Activated CD4-positive, alpha-beta T cell treated with anti-CD3 and anti-CD28 coated beads, Interleukin-2, amount 50 U/mL, for 24 hours (primary cell): ENCODE measurements around the gene MTA1.

Experiments
- DNase-seq, 2 donors: peaks; one replicate each; pipeline ENCODE4 v3.0.0-alpha.2; 2020; ENCODE audit warnings: low read depth in 1 of 2, low spot score in 1 of 2

Gene MTA1

DNA sequence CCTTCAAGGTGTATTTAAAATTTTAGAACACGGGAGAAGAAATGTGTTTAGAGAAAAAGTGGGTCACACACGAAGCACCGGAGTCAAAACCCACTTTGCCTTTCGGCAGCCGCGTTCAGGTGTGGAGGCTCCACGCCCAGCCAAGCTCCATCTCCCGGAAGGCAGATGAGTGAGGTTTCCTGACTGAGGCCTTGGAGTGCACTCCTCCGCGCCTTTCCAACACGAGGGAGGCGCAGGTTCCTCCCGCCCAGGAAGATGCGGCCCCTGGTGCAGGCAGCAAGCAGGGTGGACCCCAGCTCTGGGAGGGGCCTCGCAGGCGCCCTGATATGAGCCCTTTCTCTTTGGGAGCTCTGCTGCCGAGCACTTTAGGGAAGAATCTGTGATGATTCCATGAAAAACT, 22.5 kb downstream of the MTA1 start:
- no peak for DNase-seq

DNA sequence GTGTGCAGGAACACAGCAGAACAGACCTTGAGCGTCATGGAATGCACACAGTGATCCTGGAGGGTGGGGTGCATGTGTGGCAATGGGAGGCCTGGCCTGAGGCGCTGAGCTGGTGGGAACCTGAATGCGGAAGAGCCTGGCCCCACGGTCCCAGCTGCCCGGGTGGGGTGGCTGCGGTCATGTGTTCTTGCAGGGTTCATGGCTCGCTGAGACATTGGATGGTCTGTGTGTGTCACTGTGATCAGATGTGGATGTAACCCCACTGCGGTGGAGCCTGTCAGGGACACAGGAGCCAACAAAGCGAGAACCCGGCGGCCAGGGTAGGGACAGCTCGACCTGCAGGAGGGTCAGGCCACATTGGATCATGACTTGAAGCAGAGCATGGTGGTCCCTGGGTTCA, 23.2 kb downstream of the MTA1 start:
- no peak for DNase-seq

DNA sequence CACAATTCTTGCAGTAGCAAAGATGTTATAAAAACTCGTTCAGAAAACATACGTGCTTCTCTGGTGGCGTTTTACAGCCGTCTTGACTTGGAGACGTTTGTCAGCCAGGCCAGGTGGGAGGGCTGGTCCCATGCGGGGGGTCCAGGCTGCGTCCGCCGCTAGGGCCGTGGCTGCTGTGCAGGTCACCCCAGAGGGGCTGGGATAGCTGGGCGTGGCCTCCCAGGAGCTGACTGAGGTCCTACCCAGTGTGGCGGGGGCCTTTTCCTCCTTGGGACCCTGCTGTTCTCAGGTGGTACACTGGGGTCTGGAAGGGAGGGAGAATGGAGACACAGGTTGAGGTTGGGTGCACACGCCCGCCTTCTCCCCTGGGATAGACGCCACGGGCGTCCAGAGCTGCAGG, 25.2 kb downstream of the MTA1 start:
- DNase-seq = no peak

DNA sequence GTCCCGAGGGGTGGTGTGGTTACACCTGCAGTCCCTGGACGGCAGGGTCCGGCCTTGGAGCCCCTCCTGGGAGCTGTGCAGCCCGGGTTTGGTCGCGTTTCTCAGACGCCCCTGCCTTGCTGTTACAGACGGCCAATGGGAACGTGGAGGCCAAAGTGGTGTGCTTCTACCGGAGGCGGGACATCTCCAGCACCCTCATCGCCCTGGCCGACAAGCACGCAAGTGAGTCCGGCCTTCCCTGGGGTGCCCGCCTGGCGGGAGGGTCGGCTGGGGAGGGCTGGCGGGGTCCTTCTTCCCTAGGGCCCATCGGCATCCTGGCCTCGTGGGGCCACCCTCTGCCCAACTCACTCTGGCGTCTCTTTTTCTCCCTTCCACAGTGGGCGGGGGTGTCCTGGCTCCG, 25.7 kb downstream of the MTA1 start:
- no peak for DNase-seq

- DNase-seq = no peak
These were observed 26.5 kb downstream of the MTA1 start for GRCh38 chr14:105445901-105446845.

DNA sequence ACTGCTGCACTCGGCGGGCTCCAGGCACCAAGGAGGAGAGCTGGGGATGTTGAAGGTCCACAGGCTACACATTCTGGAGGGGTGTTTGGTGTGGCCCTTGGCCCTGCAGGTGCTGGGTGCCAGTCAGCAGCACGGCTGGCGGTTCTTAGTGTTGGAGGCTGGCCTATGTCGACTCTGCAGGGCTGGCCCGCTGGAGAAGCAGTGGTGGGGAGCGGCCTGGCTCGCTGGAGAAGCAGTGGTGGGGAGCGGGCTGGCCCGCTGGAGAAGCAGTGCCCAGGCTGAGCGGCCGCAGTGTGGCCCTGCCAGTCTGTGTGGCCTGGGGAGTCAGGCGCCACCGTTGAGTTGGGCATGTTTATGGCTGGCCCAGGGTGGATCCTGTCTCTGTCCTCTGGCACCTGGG, 27.3 kb downstream of the MTA1 start:
- no peak for DNase-seq

- no peak for DNase-seq
These were observed 28.3 kb downstream of the MTA1 start for GRCh38 chr14:105447651-105448640.

- DNase-seq = peak; percentile 37 to 39
These were observed 29.1 kb downstream of the MTA1 start for GRCh38 chr14:105448706-105449111.

- no peak for DNase-seq
These were observed 29.9 kb downstream of the MTA1 start for GRCh38 chr14:105449276-105450122.

DNA sequence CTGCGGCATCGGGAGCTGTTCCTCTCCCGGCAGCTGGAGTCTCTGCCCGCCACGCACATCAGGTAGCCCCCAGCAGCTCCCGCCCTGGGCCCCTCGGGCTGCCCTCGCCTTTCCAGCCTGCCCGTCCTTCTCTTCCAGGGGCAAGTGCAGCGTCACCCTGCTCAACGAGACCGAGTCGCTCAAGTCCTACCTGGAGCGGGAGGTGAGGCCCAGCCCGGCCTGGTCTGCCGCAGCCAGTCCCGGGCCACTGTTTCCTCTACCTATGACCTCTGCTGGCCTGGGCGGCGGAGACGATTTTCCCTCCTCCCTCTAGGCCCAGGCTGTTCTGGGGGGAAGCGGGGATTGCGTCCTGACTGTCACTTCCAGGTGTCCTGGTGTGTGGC, 30.5 kb downstream of the MTA1 start:
- no peak for DNase-seq

- no peak for DNase-seq
These were observed 31.5 kb downstream of the MTA1 start for GRCh38 chr14:105450864-105451720.

DNA sequence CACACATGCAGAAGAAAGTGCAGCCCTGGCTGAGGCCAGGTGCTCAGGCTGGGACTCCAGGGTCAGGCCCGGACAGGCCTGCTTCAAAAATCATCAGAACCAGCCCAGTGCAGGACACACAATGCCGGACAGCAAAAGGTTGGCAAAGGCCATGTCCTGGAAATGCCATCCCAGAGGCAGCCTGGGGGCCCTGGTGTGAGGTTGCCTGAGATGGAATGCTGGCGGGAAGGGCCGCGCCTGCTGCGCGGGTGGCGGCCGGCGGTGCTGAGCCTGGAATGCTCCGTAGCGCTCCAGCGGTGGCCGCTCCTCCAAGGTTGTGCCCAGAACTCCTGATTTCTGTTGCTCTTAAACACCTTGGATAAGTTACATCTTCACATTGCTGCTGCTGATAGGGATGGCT, 33.3 kb downstream of the MTA1 start:
- no peak for DNase-seq

- DNase-seq = no peak
These were observed 34.2 kb downstream of the MTA1 start for GRCh38 chr14:105453847-105454246.

DNA sequence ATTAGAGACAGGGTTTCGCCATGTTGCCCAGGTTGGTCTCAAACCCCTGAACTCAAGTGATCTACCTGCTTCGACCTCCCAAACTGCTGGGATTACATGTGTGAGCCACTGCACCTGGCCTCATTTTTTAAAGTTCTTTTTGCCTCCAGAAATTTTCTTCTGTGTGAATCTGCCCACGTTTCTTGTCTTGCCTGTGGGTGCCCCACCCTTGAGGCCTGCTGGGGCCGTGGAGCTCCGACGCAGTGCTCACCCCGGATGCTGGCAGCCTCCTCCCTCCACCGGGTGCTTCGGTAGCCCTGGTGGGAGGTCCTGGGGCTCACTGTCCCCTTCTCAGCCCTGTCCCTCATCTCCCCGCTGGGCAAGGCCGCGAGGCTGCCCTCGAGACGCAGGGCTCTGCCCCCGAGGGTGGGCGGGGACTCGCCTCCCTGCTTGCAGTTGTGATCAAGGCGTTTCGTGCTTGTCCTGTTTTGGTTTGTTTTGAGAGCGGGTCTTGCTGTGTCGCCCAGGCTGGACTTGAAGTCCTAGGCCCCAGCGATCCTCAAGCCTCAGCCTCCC, 35.5 kb downstream of the MTA1 start:
- no peak for DNase-seq

- DNase-seq = no peak
These were observed 36.4 kb downstream of the MTA1 start for GRCh38 chr14:105455766-105456660.

DNA sequence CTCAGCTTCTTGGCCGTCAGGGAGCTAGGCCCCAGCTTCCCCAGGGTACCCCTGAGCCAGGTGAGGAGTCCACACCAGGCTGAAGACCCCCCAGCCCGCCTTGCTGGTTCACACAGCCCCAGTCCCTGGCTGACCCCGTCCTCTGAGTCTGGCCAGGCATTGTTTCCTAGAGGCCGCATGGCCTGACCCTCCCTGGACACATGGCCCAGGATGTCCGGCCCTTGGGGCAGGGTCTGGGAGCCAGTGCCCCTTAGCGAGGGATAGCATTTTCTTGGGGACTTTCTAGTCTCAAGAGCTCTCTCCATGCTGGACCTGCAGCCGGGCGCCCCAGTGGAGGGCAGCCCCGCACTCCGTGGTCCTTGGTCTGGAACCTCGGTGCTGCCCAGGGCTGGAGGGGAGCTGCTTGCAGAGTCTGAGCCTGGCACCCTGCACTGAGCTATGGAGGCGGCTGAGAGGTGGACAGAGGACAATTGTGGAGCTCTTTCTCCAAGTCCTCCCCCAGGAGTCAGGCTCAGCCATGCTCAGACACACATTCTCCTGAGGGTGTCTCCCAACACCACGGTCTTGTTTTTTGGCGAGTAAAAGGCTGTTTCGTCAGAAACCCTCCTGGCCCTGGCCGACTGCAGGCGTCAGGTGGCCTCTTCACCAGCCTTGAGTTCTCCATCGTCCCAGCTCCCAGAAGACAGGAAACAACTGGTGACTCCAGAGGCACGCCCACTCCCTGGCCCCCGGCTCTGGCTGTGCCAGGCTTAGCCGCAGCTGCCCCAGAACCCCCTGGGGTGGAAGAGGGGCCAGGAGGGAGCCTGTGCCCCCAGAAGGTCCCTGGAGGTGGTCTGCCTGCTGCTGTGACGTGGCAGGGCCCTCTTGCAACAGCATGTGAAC, 37.4 kb downstream of the MTA1 start:
- DNase-seq = no peak

DNA sequence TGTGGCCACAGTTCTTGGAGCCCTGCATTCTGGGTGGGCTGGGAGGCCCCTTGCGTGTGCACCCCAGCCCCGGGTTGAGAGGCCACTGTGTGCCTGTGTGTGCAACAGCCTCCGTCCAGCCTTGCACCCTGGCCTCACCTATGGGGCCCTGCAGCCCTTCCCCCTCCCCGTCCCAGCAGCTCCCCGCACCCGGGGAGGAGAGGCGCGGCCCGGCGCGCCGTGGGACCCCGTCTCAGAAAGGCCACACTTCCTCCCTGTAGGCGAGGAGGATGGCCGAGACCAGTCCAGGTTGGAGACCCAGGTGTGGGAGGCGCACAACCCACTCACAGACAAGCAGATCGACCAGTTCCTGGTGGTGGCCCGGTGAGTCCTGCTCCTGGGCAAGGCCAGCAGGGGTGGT, 38.4 kb downstream of the MTA1 start:
- DNase-seq = no peak

GRCh38 chr14:105458571-105458970, 38.9 kb downstream of the MTA1 start:
- no peak for DNase-seq
